Measurements from ENCODE around the gene PLB1. TPM values are rescaled to one million over a fixed set of nuclear protein-coding genes. Genes with fewer than 3 reads are reported as not detected.

The PLB1 gene
- total RNA-seq, 2 experiments from 2014 or later = not detected

GRCh38 chr2:28525481-28525880 lies 29.6 kb downstream of the PLB1 start:
- no peak overlapping the region for H3K4me2 ChIP-seq (ENCODE audit: low read length)
- TF ChIP-seq EZH2phosphoT487 (IDR thresholded peaks at IDR 0.05; ENCODE audit: borderline replicate concordance, low read depth, low read length) (no peak), CTCF (conservative IDR thresholded peaks at IDR 0.05; ENCODE audit: low read length) (no peak)
- H3K4me1 ChIP-seq (ENCODE audit: insufficient read depth, low read length, poor library complexity, severe bottlenecking) = no peaks in the 10 kb centered on the region
- intact Hi-C loops (cut with micrococcal nuclease; ENCODE audit: unreplicated experiment) = no loop called here
- H3K9me2 ChIP-seq (ENCODE audit: insufficient read depth, low read length) = no peaks in the 10 kb centered on the region
- no peak overlapping the region for H2AFZ ChIP-seq (ENCODE audit: low read length)
- H3K9me3 ChIP-seq (ENCODE audit: low read length) = no peaks in the 10 kb centered on the region
- no peaks in the 10 kb centered on the region for H3K79me2 ChIP-seq (ENCODE audit: insufficient read depth, low read depth, low read length)
- no peak overlapping the region for H3K4me3 ChIP-seq (ENCODE audit: low read depth, low read length, poor library complexity, severe bottlenecking)
- POLR2A ChIA-PET = no interaction called here
- no peaks in the 10 kb centered on the region for H4K20me1 ChIP-seq (ENCODE audit: insufficient read depth, low read length)
- no peak for DNase-seq (ENCODE audit: low spot score)
- H3K36me3 ChIP-seq (ENCODE audit: insufficient read depth, low read length) = no peaks in the 10 kb centered on the region
- BruUV-seq (replicated peaks) = no TSS peak
- CTCF ChIA-PET (ENCODE audit: unreplicated experiment) = no interaction called here
- no peak overlapping the region for H3K27ac ChIP-seq (ENCODE audit: low read depth, low read length, poor library complexity, severe bottlenecking)

- POLR2A ChIA-PET = no interaction called here
- CTCF ChIA-PET (ENCODE audit: unreplicated experiment) = no interaction called here
- H3K4me3 ChIP-seq (ENCODE audit: low read depth, low read length, poor library complexity, severe bottlenecking) = no peak overlapping the region
- H3K27ac ChIP-seq (ENCODE audit: low read depth, low read length, poor library complexity, severe bottlenecking) = no peak overlapping the region
- H3K9me2 ChIP-seq (ENCODE audit: insufficient read depth, low read length) = no peaks in the 10 kb centered on the region
- H2AFZ ChIP-seq (ENCODE audit: low read length) = no peak overlapping the region
- H3K9me3 ChIP-seq (ENCODE audit: low read length) = no peaks in the 10 kb centered on the region
- H3K36me3 ChIP-seq (ENCODE audit: insufficient read depth, low read length) = no peaks in the 10 kb centered on the region
- no peaks in the 10 kb centered on the region for H4K20me1 ChIP-seq (ENCODE audit: insufficient read depth, low read length)
- BruUV-seq (replicated peaks) = no TSS peak
- H3K4me1 ChIP-seq (ENCODE audit: insufficient read depth, low read length, poor library complexity, severe bottlenecking) = no peaks in the 10 kb centered on the region
- intact Hi-C loops (cut with micrococcal nuclease; ENCODE audit: unreplicated experiment) = no loop called here
- no peak for DNase-seq (ENCODE audit: low spot score)
- no peak for TF ChIP-seq CTCF (conservative IDR thresholded peaks at IDR 0.05; ENCODE audit: low read length)
- TF ChIP-seq EZH2phosphoT487 (IDR thresholded peaks at IDR 0.05; ENCODE audit: borderline replicate concordance, low read depth, low read length) = no peak
- no peaks in the 10 kb centered on the region for H3K79me2 ChIP-seq (ENCODE audit: insufficient read depth, low read depth, low read length)
- H3K4me2 ChIP-seq (ENCODE audit: low read length) = no peak overlapping the region
Measured at GRCh38 chr2:28526527-28527132, 30.8 kb downstream of the PLB1 start.

- Histone ChIP-seq H3K4me3 (ENCODE audit: low read depth, low read length, poor library complexity, severe bottlenecking) (no peak overlapping the region), H3K79me2 (ENCODE audit: insufficient read depth, low read depth, low read length) (no peaks in the 10 kb centered on the region), H3K4me2 (ENCODE audit: low read length) (no peak overlapping the region), H3K9me3 (ENCODE audit: low read length) (no peaks in the 10 kb centered on the region), H3K27ac (ENCODE audit: low read depth, low read length, poor library complexity, severe bottlenecking) (no peak overlapping the region), H3K36me3 (ENCODE audit: insufficient read depth, low read length) (no peaks in the 10 kb centered on the region), H3K9me2 (ENCODE audit: insufficient read depth, low read length) (no peaks in the 10 kb centered on the region), H2AFZ (ENCODE audit: low read length) (no peak overlapping the region), H4K20me1 (ENCODE audit: insufficient read depth, low read length) (no peaks in the 10 kb centered on the region), H3K4me1 (ENCODE audit: insufficient read depth, low read length, poor library complexity, severe bottlenecking) (no peaks in the 10 kb centered on the region)
- no peak for DNase-seq (ENCODE audit: low spot score)
- POLR2A ChIA-PET = no interaction called here
- TF ChIP-seq EZH2phosphoT487 (IDR thresholded peaks at IDR 0.05; ENCODE audit: borderline replicate concordance, low read depth, low read length) (no peak), CTCF (conservative IDR thresholded peaks at IDR 0.05; ENCODE audit: low read length) (no peak)
- CTCF ChIA-PET (ENCODE audit: unreplicated experiment) = no interaction called here
- no TSS peak for BruUV-seq (replicated peaks)
- intact Hi-C loops (cut with micrococcal nuclease; ENCODE audit: unreplicated experiment) = no loop called here
Measured at GRCh38 chr2:28527196-28527595, 31.3 kb downstream of the PLB1 start.
